Common myeloid progenitor, CD34-positive (primary cell): ENCODE results near the gene S100B.

Source experiments
- CTCF ChIA-PET: fragments of 350-600 bp; sonication (Branson Sonifier 250); formaldehyde crosslinking; loops from one replicate; lab custom pipeline; 2021; ENCODE audit warnings: antibody characterized with exemption; lab: Charles Lee
- POLR2A ChIA-PET: fragments of 350-600 bp; sonication (Branson Sonifier 250); formaldehyde crosslinking; loops from one replicate; lab custom pipeline; 2021; ENCODE audit warnings: antibody characterized with exemption; lab: Charles Lee
- DNase-seq, 3 donors: peaks; one replicate each; pipeline versions ENCODE4 v3.0.0 to v3.0.0-alpha.2; 2013
- H3K27ac ChIP-seq, 2 experiments: 1 replicate in 1 of 2; 2 replicates in 1 of 2; pipeline ENCODE4 v1.7.0; 2013; ENCODE audit warnings: inconsistent platforms in 2 of 2, low read length in 2 of 2, mild to moderate bottlenecking in 2 of 2, low read depth in 1 of 2, moderate library complexity in 1 of 2; ENCODE audit not compliant: severe bottlenecking in 2 of 2, insufficient read depth in 1 of 2, poor library complexity in 1 of 2
- H3K27me3 ChIP-seq, 5 experiments: replicated peaks in 2 of 5; 1 replicate in 3 of 5; 2 replicates in 2 of 5; pipeline versions ENCODE4 v1.6.1 to v1.7.0; 2013; ENCODE audit warnings: low read length in 4 of 5, mild to moderate bottlenecking in 2 of 5, moderate library complexity in 2 of 5, inconsistent platforms in 1 of 5; ENCODE audit not compliant: insufficient read depth in 5 of 5, control insufficient read depth in 4 of 5
- H3K36me3 ChIP-seq, 4 experiments: 1 replicate in 2 of 4; 2 replicates in 2 of 4; pipeline versions ENCODE4 v1.6.1 to v1.7.0; 2013; ENCODE audit warnings: low read length in 3 of 4, control low read depth in 1 of 4, mild to moderate bottlenecking in 1 of 4; ENCODE audit not compliant: control insufficient read depth in 4 of 4, insufficient read depth in 4 of 4
- H3K4me1 ChIP-seq, 4 experiments: 1 replicate in 3 of 4; 2 replicates in 1 of 4; pipeline versions ENCODE4 v1.6.1 to v1.7.1; 2013; ENCODE audit warnings: low read length in 3 of 4, mild to moderate bottlenecking in 3 of 4, control low read depth in 1 of 4, inconsistent platforms in 1 of 4, moderate library complexity in 1 of 4; ENCODE audit not compliant: control insufficient read depth in 4 of 4, insufficient read depth in 4 of 4; ENCODE audit errors: control extremely low read depth in 1 of 4
- H3K4me3 ChIP-seq, 7 experiments: 1 replicate in 4 of 7; 2 replicates in 3 of 7; pipeline versions ENCODE4 v1.5.1 to v1.7.0; 2013; ENCODE audit warnings: mild to moderate bottlenecking in 7 of 7, low read length in 6 of 7, moderate library complexity in 6 of 7, inconsistent platforms in 2 of 7, low read depth in 2 of 7, control low read depth in 1 of 7; ENCODE audit not compliant: insufficient read depth in 4 of 7, control insufficient read depth in 1 of 7; ENCODE audit errors: extremely low read depth in 1 of 7
- H3K9me3 ChIP-seq, 5 experiments: 1 replicate in 4 of 5; 2 replicates in 1 of 5; pipeline versions ENCODE4 v1.6.1 to v1.7.1; 2013; ENCODE audit warnings: low read length in 4 of 5, mild to moderate bottlenecking in 2 of 5, inconsistent platforms in 1 of 5, low read depth in 1 of 5, moderate library complexity in 1 of 5; ENCODE audit not compliant: control insufficient read depth in 4 of 5, insufficient read depth in 2 of 5; ENCODE audit errors: control extremely low read depth in 1 of 5
- WGBS: methylation state at CpG from one replicate; pipeline ENCODE4 v1.1.5; 2013; ENCODE audit not compliant: insufficient coverage; 5-methylcytosine and 5-hydroxymethylcytosine counted together

Gene S100B

DNA sequence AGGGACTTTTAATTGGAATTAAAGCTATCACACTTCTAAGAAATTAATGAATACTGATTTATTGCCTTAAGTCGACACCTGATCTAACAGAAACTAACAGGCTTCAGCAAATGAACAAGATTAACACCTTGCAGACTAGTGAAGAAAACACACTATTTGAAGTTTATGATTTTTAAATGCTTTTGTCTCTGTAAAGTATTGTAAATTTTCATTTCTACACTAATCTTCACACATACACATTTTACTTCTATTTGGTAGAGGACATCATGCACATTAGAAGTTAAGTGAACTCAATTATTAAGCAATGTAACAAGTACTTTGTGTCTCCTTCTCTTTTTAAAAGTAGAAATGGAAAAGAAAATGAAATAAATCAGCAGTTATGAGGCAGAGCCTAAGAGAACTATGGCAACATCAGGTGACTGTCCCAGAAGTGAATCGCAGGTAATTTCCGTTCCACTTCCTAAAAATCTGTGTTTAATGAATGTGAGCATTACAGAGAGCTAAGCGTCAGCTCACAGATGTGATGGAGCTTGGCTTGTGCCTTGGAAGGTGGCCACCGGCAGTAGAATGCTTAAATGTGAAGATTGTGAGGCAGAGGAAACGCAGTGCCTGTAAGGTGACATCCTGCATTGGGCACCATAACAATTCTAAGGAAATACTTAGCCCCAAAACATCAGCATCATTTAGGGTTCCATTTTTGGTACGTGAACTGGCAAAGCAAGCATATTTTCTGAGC is 31.8 kb upstream of the S100B start:
- H3K9me3 ChIP-seq: no peaks in the 10 kb centered on the region
- ChIA-PET CTCF (interaction anchor here (1.0 to 5.1 kb wide), 7 partner anchors 8 to 85 kb away, joined by 3 to 25 read pairs (median 7); no protein-coding TSS in a partner anchor), POLR2A (interaction anchor here (1.5 to 1.8 kb wide), 2 partner anchors 31 to 84 kb away, joined by 4 to 5 read pairs; no protein-coding TSS in a partner anchor)
- peaks cover 16 to 50% (median 35%) of the 10 kb centered on the region in 4 experiments for H3K4me1 ChIP-seq
- H3K27me3 ChIP-seq: no peaks in the 10 kb centered on the region
- no peak overlapping the region for H3K27ac ChIP-seq
- no peak for DNase-seq
- H3K4me3 ChIP-seq: peak overlapping the region; percentile 85 to 100 (median 100)
- WGBS: 60% methylated on average over 3 of the region's 7 CpGs
- H3K36me3 ChIP-seq: peaks cover 0 to 25% (median 15%) of the 10 kb centered on the region in 4 experiments

DNA sequence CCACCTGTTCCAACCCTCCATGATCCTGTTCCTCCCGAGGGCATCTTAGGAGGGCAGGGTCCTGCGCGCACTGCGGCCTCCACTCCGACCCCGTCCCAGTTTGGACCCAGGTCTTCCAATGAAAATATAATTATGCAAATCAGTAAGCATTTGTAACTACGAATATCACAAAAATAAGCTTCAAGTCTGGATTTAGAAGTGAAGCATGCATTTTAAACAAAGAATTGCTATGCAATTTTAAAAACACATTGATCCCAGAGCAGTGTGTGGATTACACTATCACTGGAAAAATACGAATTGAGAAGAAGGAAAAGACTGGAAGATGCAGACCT is 31.3 kb upstream of the S100B start:
- H3K36me3 ChIP-seq: peaks cover 0 to 19% (median 10%) of the 10 kb centered on the region in 4 experiments
- ChIA-PET POLR2A (interaction anchor here (1.5 to 1.8 kb wide), 2 partner anchors 30 to 84 kb away, joined by 4 to 5 read pairs; no protein-coding TSS in a partner anchor), CTCF (interaction anchor here (1.0 to 5.1 kb wide), 8 partner anchors 8 to 177 kb away, joined by 3 to 25 read pairs (median 6); no protein-coding TSS in a partner anchor)
- WGBS: 0% methylated on average over 1 of the region's 8 CpGs
- H3K27ac ChIP-seq: peak overlapping the region; percentile 88 to 94
- no peaks in the 10 kb centered on the region for H3K9me3 ChIP-seq
- H3K4me3 ChIP-seq: peak overlapping the region; percentile 85 to 100 (median 100)
- DNase-seq: no peak
- H3K27me3 ChIP-seq: no peaks in the 10 kb centered on the region
- H3K4me1 ChIP-seq: peaks cover 16 to 50% (median 35%) of the 10 kb centered on the region in 4 experiments

DNA sequence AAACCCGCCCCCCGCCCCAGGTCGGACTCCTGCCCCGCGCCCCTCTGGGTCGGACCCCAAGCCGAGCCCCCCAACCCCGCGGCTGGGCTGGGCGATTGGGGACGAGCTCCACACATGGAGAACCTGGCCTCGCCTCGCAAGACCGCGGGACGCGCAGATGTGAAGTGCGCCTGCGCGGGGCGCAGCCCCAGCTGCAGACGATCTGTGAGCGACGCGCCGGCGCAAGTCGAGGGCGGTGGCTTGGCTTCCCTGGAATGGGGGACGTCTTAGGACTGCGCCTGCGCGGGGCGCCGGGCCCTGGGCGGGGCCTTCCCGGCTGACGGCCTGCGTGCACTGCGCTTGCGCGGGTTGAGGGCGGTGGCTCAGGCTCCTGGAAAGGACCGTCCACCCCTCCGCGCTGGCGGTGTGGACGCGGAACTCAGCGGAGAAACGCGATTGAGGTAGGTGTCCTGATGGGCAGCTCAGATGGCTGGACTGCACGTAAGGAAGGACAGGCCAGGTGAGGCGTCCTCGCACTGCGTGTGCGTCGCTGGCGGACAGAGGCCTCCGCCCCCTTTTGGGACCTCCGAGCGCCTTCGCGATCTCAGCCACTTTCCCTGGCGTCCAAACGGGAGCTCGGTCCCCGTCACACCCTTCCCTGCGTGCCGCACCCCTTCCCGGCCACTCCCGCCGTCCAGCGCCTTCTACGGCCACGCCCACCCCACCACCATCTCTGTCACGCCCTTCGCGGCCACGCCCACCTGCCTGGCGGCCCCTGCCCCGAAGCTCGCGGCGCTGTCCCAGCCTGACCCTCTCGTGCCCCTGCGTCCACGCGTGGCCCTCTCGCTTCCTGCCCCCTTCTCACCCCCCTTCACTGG is 30.7 kb upstream of the S100B start, which contains the start of gene PRMT2:
TSS of gene PRMT2 (plus strand) at position 351 of the 857 bp plus-strand sequence. CDS start 1,278 bp downstream, outside the sequence.
- POLR2A ChIA-PET: interaction anchor here (0.6 to 1.8 kb wide), 6 partner anchors 13 to 83 kb away, joined by 3 to 11 read pairs (median 4); no protein-coding TSS in a partner anchor
- Histone ChIP-seq H3K36me3 (peaks cover 0 to 13% (median 6%) of the 10 kb centered on the region in 4 experiments), H3K27me3 (no peaks in the 10 kb centered on the region), H3K9me3 (no peaks in the 10 kb centered on the region), H3K4me3 (peak within 1 kb of the TSS; percentile 85 to 100 (median 100)), H3K4me1 (peaks cover 16 to 50% (median 35%) of the 10 kb centered on the region in 4 experiments), H3K27ac (peak within 1 kb of the TSS; percentile 88 to 94)
- under 1% methylated on average over 80 of the region's 90 CpGs for WGBS
- peak; percentile 96 to 98 (median 97) for DNase-seq
- CTCF ChIA-PET: interaction anchor here (1.0 to 5.1 kb wide), 12 partner anchors 9 to 176 kb away, joined by 3 to 25 read pairs (median 4); no protein-coding TSS in a partner anchor

- Histone ChIP-seq H3K27ac (peak overlapping the region; percentile 88 to 94), H3K27me3 (no peaks in the 10 kb centered on the region), H3K4me1 (peaks cover 16 to 50% (median 36%) of the 10 kb centered on the region in 4 experiments), H3K9me3 (no peaks in the 10 kb centered on the region), H3K36me3 (peaks cover 0 to 13% (median 6%) of the 10 kb centered on the region in 4 experiments), H3K4me3 (peak overlapping the region; percentile 85 to 100 (median 100))
- 0% methylated on average over 3 of the region's 14 CpGs for WGBS
- DNase-seq: peak; percentile 93 to 95 (median 95)
- ChIA-PET POLR2A (interaction anchor here (0.6 to 1.8 kb wide), 4 partner anchors 13 to 82 kb away, joined by 3 to 11 read pairs (median 4); no protein-coding TSS in a partner anchor), CTCF (interaction anchor here (0.7 to 5.1 kb wide), 11 partner anchors 8 to 152 kb away, joined by 3 to 25 read pairs (median 4); no protein-coding TSS in a partner anchor)
These were observed 30.1 kb upstream of the S100B start for GRCh38 chr21:46634966-46635323.

GRCh38 chr21:46634427-46634826 is 29.5 kb upstream of the S100B start:
- H3K4me1 ChIP-seq: peaks cover 16 to 46% (median 35%) of the 10 kb centered on the region in 4 experiments
- peaks cover 0 to 13% (median 6%) of the 10 kb centered on the region in 4 experiments for H3K36me3 ChIP-seq
- ChIA-PET CTCF (interaction anchor here (0.7 to 5.1 kb wide), 8 partner anchors 8 to 96 kb away, joined by 3 to 25 read pairs (median 4); no protein-coding TSS in a partner anchor), POLR2A (interaction anchor here (0.6 to 1.2 kb wide), 3 partner anchors 12 to 405 kb away, joined by 3 to 11 read pairs (median 5); no protein-coding TSS in a partner anchor)
- 95% methylated on average over 7 of the region's 8 CpGs for WGBS
- H3K9me3 ChIP-seq: no peaks in the 10 kb centered on the region
- peak overlapping the region; percentile 88 to 94 for H3K27ac ChIP-seq
- H3K4me3 ChIP-seq: peak overlapping the region in 5 of 7 experiments; percentile 85 to 100 (median 100)
- no peak for DNase-seq
- no peaks in the 10 kb centered on the region for H3K27me3 ChIP-seq

DNA sequence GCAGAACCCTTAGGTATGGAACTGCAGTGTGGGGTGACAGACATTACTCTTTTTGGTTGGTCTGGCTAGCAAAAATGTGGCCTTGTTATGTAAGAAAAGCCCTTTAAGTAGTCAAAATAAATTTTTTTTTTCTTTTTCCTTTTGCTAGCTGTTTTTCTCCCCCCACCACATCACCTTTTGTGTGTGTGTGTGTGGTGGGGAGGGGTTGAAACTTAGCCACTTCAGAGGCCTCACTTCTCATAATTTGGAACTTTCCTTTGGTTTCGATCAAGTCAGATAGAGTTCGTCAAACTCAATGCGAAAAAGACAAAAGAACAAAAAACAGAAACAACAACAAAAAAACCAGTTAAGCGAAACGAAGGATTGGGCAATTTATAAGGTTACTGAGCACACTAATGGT is 28.7 kb upstream of the S100B start:
- no peak for DNase-seq
- ChIA-PET POLR2A (no interaction called here), CTCF (interaction anchor here (0.6 to 5.1 kb wide), 4 partner anchors 12 to 157 kb away, joined by 3 to 25 read pairs (median 3); no protein-coding TSS in a partner anchor)
- WGBS: no CpG with 5 or more reads among the region's 5 CpGs
- Histone ChIP-seq H3K4me3 (no peak overlapping the region), H3K9me3 (peaks cover 0 to under 1% (median 0%) of the 10 kb centered on the region in 5 experiments), H3K27ac (no peak overlapping the region), H3K36me3 (peaks cover 0 to 13% (median 6%) of the 10 kb centered on the region in 4 experiments), H3K27me3 (no peaks in the 10 kb centered on the region), H3K4me1 (peaks cover 16 to 43% (median 33%) of the 10 kb centered on the region in 4 experiments)
